Ovary (tissue), 9 donors: ENCODE measurements around the gene IL1RAPL1. TPM values are rescaled to one million over a fixed set of nuclear protein-coding genes. Genes with fewer than 3 reads are reported as not detected.

ENCODE experiments used
- DNase-seq, 5 donors: peaks; one replicate each; pipeline ENCODE4 v3.0.0-alpha.2; 2019 to 2020
- H3K27ac ChIP-seq, 2 donors: fragments of 200-600 bp; one replicate each; pipeline versions ENCODE4 v1.5.1 to v1.8.0; 2019 to 2022
- H3K27me3 ChIP-seq: fragments of 200-600 bp; one replicate; pipeline ENCODE4 v1.8.0; 2022
- H3K36me3 ChIP-seq: fragments of 200-600 bp; sonication (generic); one replicate; pipeline ENCODE4 v1.5.1; 2019
- H3K4me1 ChIP-seq: one replicate; pipeline ENCODE4 v1.8.1; 2013; ENCODE audit warnings: mild to moderate bottlenecking, moderate library complexity; ENCODE audit not compliant: insufficient read depth
- H3K4me3 ChIP-seq: fragments of 200-600 bp; sonication (generic); one replicate; pipeline ENCODE4 v1.5.1; 2017
- H3K9me3 ChIP-seq, 2 donors: fragments of 200-600 bp in 1 of 2; sonication (generic) in 1 of 2; one replicate each; pipeline versions ENCODE4 v1.5.1 to v1.8.1; 2013 to 2019; ENCODE audit warnings: mild to moderate bottlenecking in 1 of 2, moderate library complexity in 1 of 2
- EP300 ChIP-seq: sonication (generic); formaldehyde crosslinking; IDR thresholded peaks from one replicate; pipeline ENCODE4 v1.6.1; 2017; ENCODE audit warnings: antibody characterized with exemption
- POLR2A ChIP-seq: fragments of 450-650 bp; IDR thresholded peaks from one replicate; pipeline ENCODE4 v1.6.1; 2017; ENCODE audit warnings: antibody characterized with exemption, mild to moderate bottlenecking, moderate library complexity
- WGBS, 3 donors: extraction: QIAGEN DNeasy Blood & Tissue Kit in 1 of 3; methylation state at CpG; one replicate each; pipeline versions ENCODE4 v1.1.5 to v1.1.7; 2013 to 2017; 5-methylcytosine and 5-hydroxymethylcytosine counted together
- intact Hi-C, 4 donors: fragments of 100-400 bp; cut with DNase I; formaldehyde crosslinking; loops; one replicate each; pipeline versions ENCODE4 v1.11.0 to v1.15.1; 2022 to 2023
- polyA plus RNA-seq, 2 donors: library from polyadenylated mRNA; stranded (reverse); fragments of 200-250 nt in 1 of 2; fragments of 350-450 nt in 1 of 2; fragmentation: Illumina TruSeq in 1 of 2; extraction: RNeasy Lipid Tissue Mini Kit (QIAGEN cat#74804) in 1 of 2; gene quantifications; one replicate each; pipeline ENCODE4 v1.2.3, GENCODE V29; 2013 to 2014
- total RNA-seq, 7 donors: library from RNA; depleted of rRNA in 2 of 7; stranded (reverse); fragments of >200 nt in 2 of 7; fragmentation: NEBNext Ultra II Directional in 3 of 7; extraction: Animal tissue kit (Norgen Biotek cat#: 25700) in 3 of 7; gene quantifications; one replicate each; pipeline versions ENCODE4 v1.1.0 to v1.2.4, GENCODE V29; 2016 to 2023
- TF ChIP-seq, protein P1 (sequence below), 3 donors: fragments of 450-650 bp in 2 of 3; fragments of 200-600 bp in 1 of 3; IDR thresholded peaks; one replicate each; pipeline versions ENCODE4 v1.5.1 to v1.8.0; 2016 to 2022; ENCODE audit warnings: antibody characterized with exemption in 3 of 3, mild to moderate bottlenecking in 1 of 3
- donor health status: DM: no; HTN: no; CAD: no; lungs with moderate emphysema.
- donor health status: DM: no; HTN: no; CAD: no.
- donor health status: Bipolar disorder and iron deficiency.
- donor health status: DM: yes; HTN: yes; CAD: no.
- donor health status: DM: no; HTN: no; CAD: no.
- donor health status: DM: yes; HTN: yes; CAD: no.

The IL1RAPL1 gene
- total and polyA plus RNA-seq, 9 donors = 0.23 to 1.3 (median 0.61) TPM

DNA sequence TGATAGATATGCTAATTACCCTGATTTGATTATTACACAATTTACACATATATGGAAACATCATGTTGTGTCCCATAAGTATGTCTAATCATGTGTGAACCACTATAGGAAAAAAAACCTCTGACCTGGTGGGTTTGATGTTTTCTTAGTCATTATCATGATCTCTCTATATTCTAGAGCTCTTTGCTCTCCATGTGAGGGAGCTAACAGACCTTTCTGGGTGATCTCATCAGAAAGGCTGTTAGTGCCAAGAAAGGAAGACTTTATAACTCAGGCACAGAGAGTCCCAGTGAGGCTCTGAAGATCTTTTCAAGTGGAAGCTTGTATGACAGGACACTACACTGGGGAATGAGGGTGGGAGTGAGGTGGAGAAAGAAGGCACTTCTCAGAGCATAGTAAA lies 1100.4 kb downstream of the IL1RAPL1 start:
- H3K4me1 ChIP-seq = no peaks in the 10 kb centered on the region
- H3K9me3 ChIP-seq = no peaks in the 10 kb centered on the region
- H3K27ac ChIP-seq = no peak overlapping the region
- H3K4me3 ChIP-seq = no peak overlapping the region
- TF ChIP-seq POLR2A (no peak), EP300 (no peak)
- TF ChIP-seq, protein P1, sequence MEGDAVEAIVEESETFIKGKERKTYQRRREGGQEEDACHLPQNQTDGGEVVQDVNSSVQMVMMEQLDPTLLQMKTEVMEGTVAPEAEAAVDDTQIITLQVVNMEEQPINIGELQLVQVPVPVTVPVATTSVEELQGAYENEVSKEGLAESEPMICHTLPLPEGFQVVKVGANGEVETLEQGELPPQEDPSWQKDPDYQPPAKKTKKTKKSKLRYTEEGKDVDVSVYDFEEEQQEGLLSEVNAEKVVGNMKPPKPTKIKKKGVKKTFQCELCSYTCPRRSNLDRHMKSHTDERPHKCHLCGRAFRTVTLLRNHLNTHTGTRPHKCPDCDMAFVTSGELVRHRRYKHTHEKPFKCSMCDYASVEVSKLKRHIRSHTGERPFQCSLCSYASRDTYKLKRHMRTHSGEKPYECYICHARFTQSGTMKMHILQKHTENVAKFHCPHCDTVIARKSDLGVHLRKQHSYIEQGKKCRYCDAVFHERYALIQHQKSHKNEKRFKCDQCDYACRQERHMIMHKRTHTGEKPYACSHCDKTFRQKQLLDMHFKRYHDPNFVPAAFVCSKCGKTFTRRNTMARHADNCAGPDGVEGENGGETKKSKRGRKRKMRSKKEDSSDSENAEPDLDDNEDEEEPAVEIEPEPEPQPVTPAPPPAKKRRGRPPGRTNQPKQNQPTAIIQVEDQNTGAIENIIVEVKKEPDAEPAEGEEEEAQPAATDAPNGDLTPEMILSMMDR (IDR thresholded peaks at IDR 0.05) = no peak
- H3K36me3 ChIP-seq = no peaks in the 10 kb centered on the region
- intact Hi-C loops = no loop called here
- H3K27me3 ChIP-seq = no peaks in the 10 kb centered on the region
- no peak for DNase-seq

DNA sequence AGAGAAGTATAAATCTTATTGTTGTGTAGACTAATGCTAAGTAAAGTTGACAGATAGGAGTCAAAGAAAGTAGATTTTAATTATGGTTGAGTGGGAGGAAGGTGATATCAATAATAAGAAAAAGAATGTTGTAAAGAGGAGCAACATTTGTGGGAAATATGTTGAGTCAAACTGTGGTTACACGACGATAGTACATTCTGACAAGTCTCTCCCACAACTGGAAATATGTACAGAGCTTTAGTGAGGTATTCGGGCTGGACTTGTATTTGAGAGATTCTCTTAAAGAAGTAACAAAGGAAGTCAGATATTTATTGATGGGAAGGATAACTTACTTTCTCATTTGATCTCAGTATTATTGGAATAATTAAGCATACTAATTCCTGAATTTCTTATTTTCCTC lies 1102.8 kb downstream of the IL1RAPL1 start:
- Histone ChIP-seq H3K9me3 (no peaks in the 10 kb centered on the region), H3K27me3 (no peaks in the 10 kb centered on the region), H3K4me3 (no peak overlapping the region), H3K27ac (no peak overlapping the region), H3K4me1 (no peaks in the 10 kb centered on the region), H3K36me3 (no peaks in the 10 kb centered on the region)
- intact Hi-C loops = no loop called here
- WGBS, 3 donors = 37 to 43% (median 38%) methylated on average over 3 of the region's 3 CpGs
- TF ChIP-seq EP300 (no peak), POLR2A (no peak)
- TF ChIP-seq, protein P1 (IDR thresholded peaks at IDR 0.05) = no peak
- no peak for DNase-seq

DNA sequence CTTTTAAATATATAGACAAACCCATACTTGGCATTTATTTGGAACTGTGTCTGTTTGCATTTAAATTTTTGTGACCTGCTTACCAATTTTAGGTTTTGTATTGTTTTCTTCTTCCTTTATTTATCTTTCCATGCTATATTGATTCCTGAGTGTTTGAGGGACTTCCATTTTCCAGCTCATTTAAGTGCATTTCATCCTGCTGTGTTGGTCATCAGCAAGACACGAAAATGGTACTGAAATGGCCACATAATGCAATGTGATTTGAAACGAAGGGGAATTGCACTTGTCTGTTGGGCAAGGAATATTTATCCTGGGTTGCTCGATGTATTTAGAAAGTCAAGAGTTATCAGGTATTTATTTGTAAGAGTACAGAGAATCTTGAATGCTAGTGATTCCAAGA lies 1103.8 kb downstream of the IL1RAPL1 start:
- intact Hi-C loops = no loop called here
- H3K4me3 ChIP-seq = no peak overlapping the region
- no peaks in the 10 kb centered on the region for H3K27me3 ChIP-seq
- 56 to 60% (median 56%) methylated on average over 3 of the region's 3 CpGs for WGBS, 3 donors
- TF ChIP-seq, protein P1 (IDR thresholded peaks at IDR 0.05) = no peak
- no peak for TF ChIP-seq EP300
- TF ChIP-seq POLR2A = no peak
- no peaks in the 10 kb centered on the region for H3K9me3 ChIP-seq
- no peaks in the 10 kb centered on the region for H3K36me3 ChIP-seq
- no peak for DNase-seq
- H3K27ac ChIP-seq = no peak overlapping the region
- no peaks in the 10 kb centered on the region for H3K4me1 ChIP-seq

DNA sequence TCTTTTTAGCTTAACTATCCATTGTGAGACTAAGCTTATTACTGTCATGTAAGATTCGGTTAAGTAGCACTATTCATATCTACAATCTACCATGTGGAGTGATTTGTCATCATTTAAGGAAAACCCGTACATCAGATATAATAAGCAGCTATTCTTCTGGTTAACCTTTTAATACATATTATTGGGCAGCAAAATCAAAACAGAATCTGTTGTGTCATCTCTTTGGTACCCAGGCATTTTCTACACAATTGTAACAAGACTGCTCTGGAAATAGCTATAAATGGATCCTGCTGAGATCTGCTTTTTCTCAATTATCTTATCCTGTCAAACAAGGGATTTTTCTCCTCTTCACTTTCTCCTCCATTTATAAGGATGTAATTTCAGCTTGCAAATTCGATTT lies 1106.7 kb downstream of the IL1RAPL1 start:
- 55 to 64% (median 63%) methylated on average over 3 of the region's 3 CpGs for WGBS, 3 donors
- DNase-seq = no peak
- intact Hi-C loops = no loop called here

More for the DNA sequence above, 1106.7 kb downstream of the IL1RAPL1 start:
- TF ChIP-seq EP300 (no peak), POLR2A (no peak)
- TF ChIP-seq, protein P1 (IDR thresholded peaks at IDR 0.05) = no peak
- Histone ChIP-seq H3K27ac (no peak overlapping the region), H3K36me3 (no peaks in the 10 kb centered on the region), H3K9me3 (no peaks in the 10 kb centered on the region), H3K4me3 (no peak overlapping the region), H3K27me3 (no peaks in the 10 kb centered on the region), H3K4me1 (no peaks in the 10 kb centered on the region)
